SK-N-SH (cell line): ENCODE data around the gene KRTAP2-1. TPM values are rescaled to one million over a fixed set of nuclear protein-coding genes. Genes with fewer than 3 reads are reported as not detected.
"Not testable (repeated sequence)": the region's sequence is repeated elsewhere in the genome, so short reads cannot be mapped to it uniquely, and the experiment has no call there.

Source experiments
- CTCF ChIA-PET: fragments of 300-600, 350-600 bp; formaldehyde crosslinking; extraction: SDS; loops from one replicate; lab custom pipeline; 2021; lab: Yijun Ruan, JAX
- POLR2A ChIA-PET: fragments of 350-600 bp; sonication (Branson Sonifier 250); formaldehyde crosslinking; extraction: SDS; loops from one replicate; lab custom pipeline; 2020; ENCODE audit warnings: antibody characterized with exemption, inconsistent platforms; lab: Yijun Ruan, JAX
- DNase-seq: peaks from one replicate; pipeline ENCODE4 v3.0.0; 2012
- H2AFZ ChIP-seq: fragments of 200-600 bp; sonication (generic); 2 replicates; pipeline ENCODE4 v1.8.1; 2016; ENCODE audit warnings: antibody characterized with exemption, mild to moderate bottlenecking, low read depth
- H3F3A ChIP-seq: fragments of 200-600 bp; sonication (generic); replicated peaks from 2 replicates; pipeline ENCODE3; 2016; ENCODE audit warnings: antibody characterized with exemption, mild to moderate bottlenecking; ENCODE audit not compliant: insufficient read depth
- H3K27ac ChIP-seq, 2 experiments: fragments of 200-500 bp in 1 of 2; fragments of 200-600 bp in 1 of 2; sonication (Bioruptor generic) in 1 of 2; sonication (generic), shearing (Covaris generic) in 1 of 2; 2 replicates each; pipeline versions ENCODE4 v1.5.1 to v1.6.1; 2014 to 2016; ENCODE audit warnings: low read depth in 2 of 2, inconsistent platforms in 1 of 2, low read length in 1 of 2, mild to moderate bottlenecking in 1 of 2, mixed read lengths in 1 of 2
- H3K27me3 ChIP-seq: fragments of 200-600 bp; sonication (generic), shearing (Covaris generic); 2 replicates; pipeline ENCODE4 v1.6.1; 2016; ENCODE audit warnings: mixed run types; ENCODE audit not compliant: insufficient read depth
- H3K36me3 ChIP-seq, 2 experiments: fragments of 200-500 bp in 1 of 2; fragments of 200-600 bp in 1 of 2; sonication (Bioruptor generic) in 1 of 2; sonication (generic) in 1 of 2; replicated peaks in 1 of 2; 2 replicates each; pipeline versions ENCODE3 to v1.5.1; 2014 to 2016; ENCODE audit warnings: low read length in 1 of 2, mild to moderate bottlenecking in 1 of 2; ENCODE audit not compliant: insufficient read depth in 2 of 2, control insufficient read depth in 1 of 2
- H3K4me1 ChIP-seq, 2 experiments: fragments of 200-500 bp in 1 of 2; fragments of 200-600 bp in 1 of 2; sonication (Bioruptor generic) in 1 of 2; sonication (generic), shearing (Covaris generic) in 1 of 2; 2 replicates each; pipeline versions ENCODE4 v1.5.1 to v1.6.1; 2014 to 2016; ENCODE audit warnings: low read depth in 1 of 2, low read length in 1 of 2, mixed run types in 1 of 2; ENCODE audit not compliant: insufficient read depth in 2 of 2, control insufficient read depth in 1 of 2
- H3K4me2 ChIP-seq: fragments of 200-600 bp; sonication (generic), shearing (Covaris generic); 2 replicates; pipeline ENCODE4 v1.6.1; 2017; ENCODE audit warnings: mixed run types
- H3K4me3 ChIP-seq, 2 experiments: fragments of 200-500 bp in 1 of 2; fragments of 200-600 bp in 1 of 2; sonication (Bioruptor generic) in 1 of 2; sonication (generic), shearing (Covaris generic) in 1 of 2; 2 replicates each; pipeline versions ENCODE4 v1.5.1 to v1.8.1; 2014 to 2016; ENCODE audit warnings: low read depth in 2 of 2, inconsistent platforms in 1 of 2, low read length in 1 of 2, mild to moderate bottlenecking in 1 of 2, mixed read lengths in 1 of 2, moderate library complexity in 1 of 2
- H3K79me2 ChIP-seq: fragments of 200-600 bp; sonication (generic); 2 replicates; pipeline ENCODE4 v1.8.1; 2017; ENCODE audit warnings: mild to moderate bottlenecking; ENCODE audit not compliant: insufficient read depth
- H3K9ac ChIP-seq: fragments of 200-600 bp; sonication (generic); 2 replicates; pipeline ENCODE4 v1.6.1; 2017; ENCODE audit warnings: mixed run types
- H3K9me2 ChIP-seq: fragments of 200-600 bp; sonication (generic); 2 replicates; pipeline ENCODE4 v1.6.1; 2017; ENCODE audit warnings: mixed run types
- H3K9me3 ChIP-seq: fragments of 200-600 bp; sonication (generic); 2 replicates; pipeline ENCODE4 v1.6.1; 2017; ENCODE audit warnings: mixed run types, mild to moderate bottlenecking, moderate library complexity
- H4K20me1 ChIP-seq: fragments of 200-600 bp; sonication (generic); 2 replicates; pipeline ENCODE4 v1.6.1; 2017; ENCODE audit warnings: mild to moderate bottlenecking, mixed run types; ENCODE audit not compliant: insufficient read depth
- CTCF ChIP-seq: fragments of 200-600 bp; sonication (generic); IDR thresholded peaks from 2 replicates; pipeline ENCODE4 v1.6.1; 2017; ENCODE audit warnings: antibody characterized with exemption, mild to moderate bottlenecking, moderate library complexity
- EP300 ChIP-seq, 2 experiments: IDR thresholded peaks; 2 replicates each; pipeline versions ENCODE4 v1.4.0 to v1.6.1; 2012; ENCODE audit warnings: borderline replicate concordance in 1 of 2, low read depth in 1 of 2, low read length in 1 of 2
- FOXM1 ChIP-seq: IDR thresholded peaks from 2 replicates; pipeline ENCODE4 v1.4.0; 2012; ENCODE audit warnings: low read depth, mild to moderate bottlenecking
- MXI1 ChIP-seq: IDR thresholded peaks from 2 replicates; pipeline ENCODE4 v1.6.1; 2012; ENCODE audit warnings: mild to moderate bottlenecking, low read depth, low read length, improper control_type of control experiment
- REST ChIP-seq: IDR thresholded peaks from 2 replicates; pipeline ENCODE4 v1.6.1; 2012; ENCODE audit warnings: mild to moderate bottlenecking, low read depth, low read length, moderate library complexity
- RFX5 ChIP-seq: IDR thresholded peaks from 2 replicates; pipeline ENCODE4 v1.6.1; 2012; ENCODE audit warnings: mild to moderate bottlenecking, improper control_type of control experiment, low read length
- YY1 ChIP-seq: IDR thresholded peaks from 2 replicates; pipeline ENCODE4 v1.4.0; 2012; ENCODE audit warnings: low read depth, mild to moderate bottlenecking
- ZBTB33 ChIP-seq: IDR thresholded peaks from 2 replicates; pipeline ENCODE4 v1.4.0; 2012; ENCODE audit warnings: low read depth, borderline replicate concordance
- WGBS: methylation state at CpG from one replicate; pipeline ENCODE4 v1.1.6; 2017; ENCODE audit warnings: low lambda C conversion rate; 5-methylcytosine and 5-hydroxymethylcytosine counted together
- polyA plus RNA-seq, 3 experiments: library from polyadenylated mRNA; depleted of rRNA; stranded (reverse); fragments of >200 nt; gene quantifications; 2 replicates each; pipeline ENCODE4 v1.2.3, GENCODE V29; 2012

The KRTAP2-1 gene
- polyA plus RNA-seq, 1 of the 3 experiments (the other 2 are of a cell fraction), result not detected

DNA sequence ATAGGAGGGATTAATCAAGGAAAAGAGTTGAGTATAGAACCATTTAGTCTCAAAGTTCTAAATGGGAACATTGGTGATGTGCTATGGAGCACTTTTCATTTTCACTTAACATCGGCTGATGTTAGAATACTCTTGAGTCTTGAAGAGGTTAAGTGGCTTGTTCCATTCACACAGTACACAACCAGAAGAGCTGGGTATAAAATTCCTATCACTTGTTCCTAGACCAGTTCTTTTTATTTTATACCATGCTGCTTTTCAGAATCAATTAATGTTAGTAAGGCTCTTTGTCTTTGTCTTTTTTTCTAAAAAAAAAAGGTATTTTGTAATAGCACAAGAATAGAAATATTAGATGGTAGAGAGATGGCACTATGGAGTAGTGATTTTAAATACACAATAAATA lies 4.2 kb downstream of the KRTAP2-1 start:
- ChIA-PET CTCF (interaction anchor here (1.4 kb wide), 1 partner anchor 506 kb away, joined by 5 read pairs; no protein-coding TSS in a partner anchor), POLR2A (no interaction called here)
- 24% methylated on average over 1 of the region's 1 CpG for WGBS
- Histone ChIP-seq H3K27me3 (no peaks in the 10 kb centered on the region), H3F3A (no peaks in the 10 kb centered on the region), H3K36me3 (no peaks in the 10 kb centered on the region), H3K4me1 (no peaks in the 10 kb centered on the region), H3K9ac (no peak overlapping the region), H3K79me2 (no peaks in the 10 kb centered on the region), H3K9me3 (no peaks in the 10 kb centered on the region), H3K9me2 (no peaks in the 10 kb centered on the region), H3K4me3 (no peak overlapping the region), H3K27ac (no peak overlapping the region), H2AFZ (no peak overlapping the region), H4K20me1 (no peaks in the 10 kb centered on the region), H3K4me2 (no peak overlapping the region)
- TF ChIP-seq CTCF (no peak), MXI1 (no peak), FOXM1 (no peak)
- no peak for DNase-seq

DNA sequence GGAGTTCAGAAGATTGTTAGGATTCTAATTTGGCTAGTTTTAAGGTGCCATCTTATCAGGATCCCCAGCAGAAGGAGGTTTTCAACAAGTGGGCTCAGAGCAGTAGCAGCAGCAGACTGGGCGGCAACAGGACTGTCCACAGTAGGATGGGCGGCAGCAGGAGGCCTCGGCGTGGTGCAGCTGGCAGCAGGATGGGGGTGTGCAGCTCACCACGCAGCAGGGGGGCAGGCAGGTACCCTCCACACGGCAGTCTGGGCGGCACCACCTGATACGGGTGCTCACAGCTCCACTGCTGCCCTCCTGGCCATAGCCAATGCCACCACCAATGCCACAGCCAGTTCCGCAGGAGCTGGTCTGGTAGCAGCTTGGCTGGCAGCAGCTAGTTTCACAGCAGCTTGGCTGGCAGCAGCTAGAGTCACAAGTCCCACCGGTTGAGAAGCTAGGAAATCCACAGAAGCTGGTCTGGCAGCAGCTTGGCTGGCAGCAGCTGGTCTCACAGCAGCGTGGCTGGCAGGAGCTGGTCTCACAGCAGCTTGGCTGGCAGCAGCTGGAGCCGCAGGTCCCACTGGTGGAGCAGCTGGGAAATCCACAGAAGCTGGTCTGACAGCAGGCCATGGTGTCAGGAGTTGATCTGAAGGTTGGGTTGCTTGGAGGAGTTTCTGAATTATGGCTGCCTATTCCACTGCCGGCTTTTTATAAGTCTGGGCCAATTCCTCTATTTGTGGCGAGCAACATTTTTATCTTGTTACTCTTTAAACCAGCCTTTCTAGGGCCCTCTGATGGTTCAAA lies 6.1 kb downstream of the KRTAP2-1 start, which contains the start of gene KRTAP1-1:
Gene KRTAP1-1, minus strand, starts transcription at position 668 of the 789 bp plus-strand sequence. Its CDS starts 53 bp downstream, at position 615.
- H4K20me1 ChIP-seq, H3K4me3 ChIP-seq, H3K27ac ChIP-seq, H3K9me3 ChIP-seq, H3K4me1 ChIP-seq, POLR2A ChIA-PET: not testable (repeated sequence)
- CTCF ChIA-PET, result interaction anchor here (0.6 to 1.2 kb wide), 2 partner anchors 52 to 508 kb away, joined by 3 read pairs; no protein-coding TSS in a partner anchor
- TF ChIP-seq CTCF, result peak; percentile 26; the same call in 1 of the 2 replicates
- TF ChIP-seq, all 33 proteins: peak for 1; not testable (repeated sequence) for 32
- not testable (repeated sequence) for H3K9me2 ChIP-seq, H3K36me3 ChIP-seq, H3K9ac ChIP-seq, H3F3A ChIP-seq, H3K79me2 ChIP-seq, H3K4me2 ChIP-seq, DNase-seq, H3K27me3 ChIP-seq, H2AFZ ChIP-seq
- WGBS, result 15% methylated on average over 11 of the region's 14 CpGs

DNA sequence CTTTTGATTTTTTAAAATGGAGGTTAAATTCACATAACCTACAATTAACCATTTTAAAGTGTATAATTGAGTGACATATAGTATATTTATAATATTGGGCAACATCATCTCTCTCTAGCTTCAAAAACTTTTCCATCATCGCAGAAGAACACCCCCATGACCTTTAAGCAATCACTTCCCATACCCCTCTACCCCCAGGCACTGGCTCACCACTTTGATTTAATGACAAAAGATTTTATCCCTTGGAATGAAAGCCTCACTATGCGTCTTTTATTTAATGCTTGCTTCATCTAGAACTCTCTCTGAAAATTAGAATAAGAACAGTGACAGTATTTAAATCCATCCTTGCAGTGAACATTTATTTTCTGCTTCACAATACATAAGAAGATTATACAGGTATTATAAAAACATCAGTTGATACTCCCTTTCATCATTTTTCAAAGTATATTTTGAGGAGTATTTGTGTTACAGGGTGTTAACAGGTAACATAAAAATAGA lies 9.2 kb downstream of the KRTAP2-1 start:
- ChIA-PET POLR2A (no interaction called here), CTCF (interaction anchor here (0.8 kb wide), 1 partner anchor 609 kb away, joined by 4 read pairs; no protein-coding TSS in a partner anchor)
- H3K36me3 ChIP-seq, result no peaks in the 10 kb centered on the region
- no peak overlapping the region for H3K4me2 ChIP-seq
- H3K9me3 ChIP-seq, result no peaks in the 10 kb centered on the region
- H3K27me3 ChIP-seq, result peaks cover 11% of the 10 kb centered on the region; the same call in 1 of the 2 replicates
- H3F3A ChIP-seq, result no peaks in the 10 kb centered on the region
- WGBS, result 10% methylated on average over 2 of the region's 2 CpGs
- no peaks in the 10 kb centered on the region for H3K4me1 ChIP-seq
- H2AFZ ChIP-seq, result no peak overlapping the region
- no peaks in the 10 kb centered on the region for H3K9me2 ChIP-seq
- H3K9ac ChIP-seq, result no peak overlapping the region
- no peak for DNase-seq
- no peak overlapping the region for H3K4me3 ChIP-seq
- no peaks in the 10 kb centered on the region for H3K79me2 ChIP-seq
- H3K27ac ChIP-seq, result no peak overlapping the region
- no peaks in the 10 kb centered on the region for H4K20me1 ChIP-seq
- TF ChIP-seq EP300 (IDR thresholded peaks at IDR 0.05; ENCODE audit: borderline replicate concordance in 1 of 2, low read depth in 1 of 2, low read length in 1 of 2), result no peak
- TF ChIP-seq YY1, result no peak
- TF ChIP-seq REST, result no peak
- no peak for TF ChIP-seq RFX5
- no peak for TF ChIP-seq ZBTB33
